ENCODE measurements around the gene PLEKHA4. TPM values are rescaled to one million over a fixed set of nuclear protein-coding genes. Genes with fewer than 3 reads are reported as not detected.

Gene PLEKHA4
- total and polyA plus RNA-seq, 9 of the 15 experiments (the other 6 are each of a cell fraction or from before 2014, with no cell fraction given) = 0.07 to 30.8 (median 11.4) TPM

DNA sequence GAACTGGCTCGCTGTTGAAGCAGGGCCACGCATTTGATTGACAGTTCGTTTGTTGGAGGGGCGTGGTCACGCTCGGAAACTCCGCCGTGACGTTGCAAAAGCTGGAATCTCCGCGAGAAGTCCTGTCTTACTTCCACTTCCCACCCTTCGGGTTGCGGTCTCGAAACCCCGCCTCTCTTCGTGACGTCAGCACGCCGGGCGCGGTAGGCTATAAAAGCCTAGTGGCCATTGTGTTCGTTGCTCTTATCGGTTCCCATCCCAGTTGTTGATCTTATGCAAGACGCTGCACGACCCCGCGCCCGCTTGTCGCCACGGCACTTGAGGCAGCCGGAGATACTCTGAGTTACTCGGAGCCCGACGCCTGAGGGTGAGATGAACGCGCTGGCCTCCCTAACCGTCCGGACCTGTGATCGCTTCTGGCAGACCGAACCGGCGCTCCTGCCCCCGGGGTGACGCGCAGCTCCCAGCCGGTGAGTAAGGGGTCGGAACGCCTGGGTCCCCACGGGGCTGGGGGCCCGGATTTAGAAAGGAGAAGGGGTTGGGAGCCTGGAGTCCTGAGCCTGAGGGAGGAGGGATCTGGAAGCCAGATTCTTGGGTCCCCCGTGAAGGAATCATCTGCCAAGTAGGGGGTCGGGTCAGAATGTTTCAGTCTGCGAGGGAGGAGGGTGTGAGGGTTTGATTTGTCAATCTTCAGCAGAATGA lies 3.9 kb upstream of the PLEKHA4 start, which contains the start of gene PPP1R15A (continued):
- TF ChIP-seq, protein P1, sequence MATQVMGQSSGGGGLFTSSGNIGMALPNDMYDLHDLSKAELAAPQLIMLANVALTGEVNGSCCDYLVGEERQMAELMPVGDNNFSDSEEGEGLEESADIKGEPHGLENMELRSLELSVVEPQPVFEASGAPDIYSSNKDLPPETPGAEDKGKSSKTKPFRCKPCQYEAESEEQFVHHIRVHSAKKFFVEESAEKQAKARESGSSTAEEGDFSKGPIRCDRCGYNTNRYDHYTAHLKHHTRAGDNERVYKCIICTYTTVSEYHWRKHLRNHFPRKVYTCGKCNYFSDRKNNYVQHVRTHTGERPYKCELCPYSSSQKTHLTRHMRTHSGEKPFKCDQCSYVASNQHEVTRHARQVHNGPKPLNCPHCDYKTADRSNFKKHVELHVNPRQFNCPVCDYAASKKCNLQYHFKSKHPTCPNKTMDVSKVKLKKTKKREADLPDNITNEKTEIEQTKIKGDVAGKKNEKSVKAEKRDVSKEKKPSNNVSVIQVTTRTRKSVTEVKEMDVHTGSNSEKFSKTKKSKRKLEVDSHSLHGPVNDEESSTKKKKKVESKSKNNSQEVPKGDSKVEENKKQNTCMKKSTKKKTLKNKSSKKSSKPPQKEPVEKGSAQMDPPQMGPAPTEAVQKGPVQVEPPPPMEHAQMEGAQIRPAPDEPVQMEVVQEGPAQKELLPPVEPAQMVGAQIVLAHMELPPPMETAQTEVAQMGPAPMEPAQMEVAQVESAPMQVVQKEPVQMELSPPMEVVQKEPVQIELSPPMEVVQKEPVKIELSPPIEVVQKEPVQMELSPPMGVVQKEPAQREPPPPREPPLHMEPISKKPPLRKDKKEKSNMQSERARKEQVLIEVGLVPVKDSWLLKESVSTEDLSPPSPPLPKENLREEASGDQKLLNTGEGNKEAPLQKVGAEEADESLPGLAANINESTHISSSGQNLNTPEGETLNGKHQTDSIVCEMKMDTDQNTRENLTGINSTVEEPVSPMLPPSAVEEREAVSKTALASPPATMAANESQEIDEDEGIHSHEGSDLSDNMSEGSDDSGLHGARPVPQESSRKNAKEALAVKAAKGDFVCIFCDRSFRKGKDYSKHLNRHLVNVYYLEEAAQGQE (IDR thresholded peaks at IDR 0.05; ENCODE audit: borderline replicate concordance) = no peak
- TF ChIP-seq, protein P1 (CRISPR knock-in tag; IDR thresholded peaks at IDR 0.05; ENCODE audit: low read depth) = peak; percentile 70; the same call in 1 of the 2 replicates
- TF ChIP-seq LARP7 (IDR thresholded peaks at IDR 0.05) (no peak), DMBX1 (CRISPR knock-in tag; IDR thresholded peaks at IDR 0.05; ENCODE audit: borderline replicate concordance) (peak; percentile 31; the same call in 1 of the 2 replicates), KLF13 (tag; IDR thresholded peaks at IDR 0.05; ENCODE audit: borderline replicate concordance, low read depth) (no peak), MAX (CRISPR knock-in tag; IDR thresholded peaks at IDR 0.05) (peak; percentile 53), BCOR (IDR thresholded peaks at IDR 0.05) (peak; percentile 53; the same call in 1 of the 2 replicates), MAFK (IDR thresholded peaks at IDR 0.05; ENCODE audit: low read length) (peak; percentile 73; the same call in 1 of the 2 replicates), HMGN3 (IDR thresholded peaks at IDR 0.05; ENCODE audit: borderline replicate concordance, extremely low read depth, insufficient read length, low read depth, low read length) (peak; percentile 55), ZFP36 (IDR thresholded peaks at IDR 0.05; ENCODE audit: low read depth, low read length, partially characterized antibody) (peak; percentile 15), PHF20 (IDR thresholded peaks at IDR 0.05; ENCODE audit: partially characterized antibody) (peak; percentile 56), ERF (CRISPR knock-in tag; IDR thresholded peaks at IDR 0.05) (peak; percentile 95), NFE2 (IDR thresholded peaks at IDR 0.05; ENCODE audit: low read depth) (peak; percentile 90), BHLHE40 (IDR thresholded peaks at IDR 0.05; ENCODE audit: low read length) (peak; percentile 74), HOXB6 (CRISPR knock-in tag; IDR thresholded peaks at IDR 0.05; ENCODE audit: borderline replicate concordance) (peak; percentile 55; the same call in 1 of the 2 replicates)
- TF ChIP-seq, protein P2, sequence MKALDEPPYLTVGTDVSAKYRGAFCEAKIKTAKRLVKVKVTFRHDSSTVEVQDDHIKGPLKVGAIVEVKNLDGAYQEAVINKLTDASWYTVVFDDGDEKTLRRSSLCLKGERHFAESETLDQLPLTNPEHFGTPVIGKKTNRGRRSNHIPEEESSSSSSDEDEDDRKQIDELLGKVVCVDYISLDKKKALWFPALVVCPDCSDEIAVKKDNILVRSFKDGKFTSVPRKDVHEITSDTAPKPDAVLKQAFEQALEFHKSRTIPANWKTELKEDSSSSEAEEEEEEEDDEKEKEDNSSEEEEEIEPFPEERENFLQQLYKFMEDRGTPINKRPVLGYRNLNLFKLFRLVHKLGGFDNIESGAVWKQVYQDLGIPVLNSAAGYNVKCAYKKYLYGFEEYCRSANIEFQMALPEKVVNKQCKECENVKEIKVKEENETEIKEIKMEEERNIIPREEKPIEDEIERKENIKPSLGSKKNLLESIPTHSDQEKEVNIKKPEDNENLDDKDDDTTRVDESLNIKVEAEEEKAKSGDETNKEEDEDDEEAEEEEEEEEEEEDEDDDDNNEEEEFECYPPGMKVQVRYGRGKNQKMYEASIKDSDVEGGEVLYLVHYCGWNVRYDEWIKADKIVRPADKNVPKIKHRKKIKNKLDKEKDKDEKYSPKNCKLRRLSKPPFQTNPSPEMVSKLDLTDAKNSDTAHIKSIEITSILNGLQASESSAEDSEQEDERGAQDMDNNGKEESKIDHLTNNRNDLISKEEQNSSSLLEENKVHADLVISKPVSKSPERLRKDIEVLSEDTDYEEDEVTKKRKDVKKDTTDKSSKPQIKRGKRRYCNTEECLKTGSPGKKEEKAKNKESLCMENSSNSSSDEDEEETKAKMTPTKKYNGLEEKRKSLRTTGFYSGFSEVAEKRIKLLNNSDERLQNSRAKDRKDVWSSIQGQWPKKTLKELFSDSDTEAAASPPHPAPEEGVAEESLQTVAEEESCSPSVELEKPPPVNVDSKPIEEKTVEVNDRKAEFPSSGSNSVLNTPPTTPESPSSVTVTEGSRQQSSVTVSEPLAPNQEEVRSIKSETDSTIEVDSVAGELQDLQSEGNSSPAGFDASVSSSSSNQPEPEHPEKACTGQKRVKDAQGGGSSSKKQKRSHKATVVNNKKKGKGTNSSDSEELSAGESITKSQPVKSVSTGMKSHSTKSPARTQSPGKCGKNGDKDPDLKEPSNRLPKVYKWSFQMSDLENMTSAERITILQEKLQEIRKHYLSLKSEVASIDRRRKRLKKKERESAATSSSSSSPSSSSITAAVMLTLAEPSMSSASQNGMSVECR (CRISPR knock-in tag; IDR thresholded peaks at IDR 0.05) = peak; percentile 94
